Uterus (tissue), 4 donors: ENCODE measurements around the gene RPL19. TPM values are rescaled to one million over a fixed set of nuclear protein-coding genes. Genes with fewer than 3 reads are reported as not detected.

Experiments used
- DNase-seq, 2 donors: peaks; one replicate each; pipeline ENCODE4 v3.0.0-alpha.2; 2019 to 2020
- H3K27ac ChIP-seq, 2 donors: fragments of 200-600 bp; sonication (generic); 1 replicate in 1 of 2; 2 replicates in 1 of 2; pipeline ENCODE4 v1.5.1; 2016 to 2018
- H3K27me3 ChIP-seq, 2 donors: fragments of 200-600 bp; sonication (generic); one replicate each; pipeline ENCODE4 v1.5.1; 2018 to 2019; ENCODE audit warnings: control low read depth in 1 of 2
- H3K36me3 ChIP-seq, 2 donors: fragments of 200-600 bp; sonication (generic); one replicate each; pipeline ENCODE4 v1.5.1; 2019; ENCODE audit warnings: control low read depth in 1 of 2
- H3K4me1 ChIP-seq, 2 donors: fragments of 200-600 bp; sonication (generic); one replicate each; pipeline ENCODE4 v1.5.1; 2018 to 2019; ENCODE audit warnings: control low read depth in 1 of 2
- H3K4me3 ChIP-seq, 2 donors: fragments of 200-600 bp; sonication (generic); 1 replicate in 1 of 2; 2 replicates in 1 of 2; pipeline ENCODE4 v1.5.1; 2018 to 2019; ENCODE audit warnings: mild to moderate bottlenecking in 1 of 2
- H3K9me3 ChIP-seq, 2 donors: fragments of 200-600 bp; sonication (generic); one replicate each; pipeline ENCODE4 v1.5.1; 2019; ENCODE audit warnings: control low read depth in 1 of 2
- POLR2A ChIP-seq, 2 donors: fragments of 450-650 bp; IDR thresholded peaks; one replicate each; pipeline ENCODE4 v1.6.1; 2016; ENCODE audit warnings: antibody characterized with exemption in 2 of 2, mild to moderate bottlenecking in 1 of 2, moderate library complexity in 1 of 2
- intact Hi-C: fragments of 100-400 bp; cut with DNase I; formaldehyde crosslinking; loops from one replicate; pipeline ENCODE4 v1.15.1; 2023; ENCODE audit warnings: low total_unique reads
- total RNA-seq, 4 donors: library from RNA; depleted of rRNA in 3 of 4; stranded (reverse); fragments of >200 nt in 3 of 4; gene quantifications; one replicate each; pipeline versions ENCODE4 v1.1.0 to v1.2.4, GENCODE V29; 2014 to 2023
- TF ChIP-seq, protein P1 (sequence below), 4 experiments: fragments of 200-600 bp in 2 of 4; fragments of 450-650 bp in 2 of 4; sonication (generic) in 2 of 4; IDR thresholded peaks; one replicate each; pipeline ENCODE4 v1.5.1; 2016 to 2019; ENCODE audit warnings: antibody characterized with exemption in 4 of 4, mild to moderate bottlenecking in 2 of 4, moderate library complexity in 1 of 4
- donor health status: DM: yes; HTN: yes; CAD: no.

The RPL19 gene
- total RNA-seq, 4 donors from 2014 or later, result 1,469 to 5,936 (median 3,528) TPM

DNA sequence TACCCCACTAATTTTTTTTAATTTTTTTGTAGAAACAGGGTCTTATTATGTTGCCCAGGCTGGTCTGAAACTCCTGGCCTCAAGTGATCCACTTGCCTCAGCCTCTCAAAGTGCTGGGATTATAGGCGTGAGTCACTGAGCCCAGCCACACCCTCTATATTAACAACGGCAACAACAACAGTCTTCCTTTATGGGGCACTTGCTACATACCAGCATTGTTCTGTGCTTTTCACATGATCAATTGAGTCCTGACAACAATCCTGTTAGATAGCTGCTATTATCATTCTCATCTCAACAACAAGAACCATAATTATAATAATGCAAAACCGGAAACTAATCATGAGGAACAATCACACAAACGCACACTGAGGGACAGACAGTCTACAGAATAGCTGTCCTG is 21.5 kb upstream of the RPL19 start:
- no peaks in the 10 kb centered on the region for H3K36me3 ChIP-seq
- intact Hi-C loops, result no loop called here
- no peak overlapping the region for H3K27ac ChIP-seq

DNA sequence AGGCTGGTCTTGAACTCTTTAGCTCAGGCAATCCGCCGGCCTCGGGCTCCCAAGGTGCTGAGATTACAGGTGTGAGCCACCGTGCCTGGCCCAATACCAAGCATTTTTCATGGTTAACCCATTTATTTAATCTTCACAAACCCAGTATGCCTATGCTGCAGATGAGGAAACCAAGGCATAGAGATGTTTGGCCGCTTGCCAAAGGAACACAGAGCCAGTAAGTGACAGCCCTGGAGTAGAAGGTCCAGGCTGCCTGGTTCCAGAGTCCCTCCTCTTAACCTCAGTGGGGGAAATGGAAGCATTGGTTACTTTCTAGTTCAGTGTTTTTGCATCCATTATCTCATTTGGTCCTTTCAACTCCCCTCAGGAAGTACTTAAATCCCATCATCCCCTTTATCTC is 18.8 kb upstream of the RPL19 start:
- no peaks in the 10 kb centered on the region for H3K9me3 ChIP-seq
- H3K27ac ChIP-seq, result no peak overlapping the region
- no peak for DNase-seq
- no peaks in the 10 kb centered on the region for H3K36me3 ChIP-seq
- H3K27me3 ChIP-seq, result no peaks in the 10 kb centered on the region
- no peak overlapping the region for H3K4me3 ChIP-seq
- intact Hi-C loops, result no loop called here
- H3K4me1 ChIP-seq, result no peaks in the 10 kb centered on the region
- TF ChIP-seq POLR2A (IDR thresholded peaks at IDR 0.05), result no peak
- TF ChIP-seq, protein P1, sequence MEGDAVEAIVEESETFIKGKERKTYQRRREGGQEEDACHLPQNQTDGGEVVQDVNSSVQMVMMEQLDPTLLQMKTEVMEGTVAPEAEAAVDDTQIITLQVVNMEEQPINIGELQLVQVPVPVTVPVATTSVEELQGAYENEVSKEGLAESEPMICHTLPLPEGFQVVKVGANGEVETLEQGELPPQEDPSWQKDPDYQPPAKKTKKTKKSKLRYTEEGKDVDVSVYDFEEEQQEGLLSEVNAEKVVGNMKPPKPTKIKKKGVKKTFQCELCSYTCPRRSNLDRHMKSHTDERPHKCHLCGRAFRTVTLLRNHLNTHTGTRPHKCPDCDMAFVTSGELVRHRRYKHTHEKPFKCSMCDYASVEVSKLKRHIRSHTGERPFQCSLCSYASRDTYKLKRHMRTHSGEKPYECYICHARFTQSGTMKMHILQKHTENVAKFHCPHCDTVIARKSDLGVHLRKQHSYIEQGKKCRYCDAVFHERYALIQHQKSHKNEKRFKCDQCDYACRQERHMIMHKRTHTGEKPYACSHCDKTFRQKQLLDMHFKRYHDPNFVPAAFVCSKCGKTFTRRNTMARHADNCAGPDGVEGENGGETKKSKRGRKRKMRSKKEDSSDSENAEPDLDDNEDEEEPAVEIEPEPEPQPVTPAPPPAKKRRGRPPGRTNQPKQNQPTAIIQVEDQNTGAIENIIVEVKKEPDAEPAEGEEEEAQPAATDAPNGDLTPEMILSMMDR (IDR thresholded peaks at IDR 0.05), result no peak

More for the DNA sequence above, 21.5 kb upstream of the RPL19 start:
- Histone ChIP-seq H3K4me3 (no peak overlapping the region), H3K9me3 (no peaks in the 10 kb centered on the region), H3K4me1 (no peaks in the 10 kb centered on the region), H3K27me3 (no peaks in the 10 kb centered on the region)
- no peak for TF ChIP-seq POLR2A (IDR thresholded peaks at IDR 0.05)
- TF ChIP-seq, protein P1 (IDR thresholded peaks at IDR 0.05), result no peak
- no peak for DNase-seq

DNA sequence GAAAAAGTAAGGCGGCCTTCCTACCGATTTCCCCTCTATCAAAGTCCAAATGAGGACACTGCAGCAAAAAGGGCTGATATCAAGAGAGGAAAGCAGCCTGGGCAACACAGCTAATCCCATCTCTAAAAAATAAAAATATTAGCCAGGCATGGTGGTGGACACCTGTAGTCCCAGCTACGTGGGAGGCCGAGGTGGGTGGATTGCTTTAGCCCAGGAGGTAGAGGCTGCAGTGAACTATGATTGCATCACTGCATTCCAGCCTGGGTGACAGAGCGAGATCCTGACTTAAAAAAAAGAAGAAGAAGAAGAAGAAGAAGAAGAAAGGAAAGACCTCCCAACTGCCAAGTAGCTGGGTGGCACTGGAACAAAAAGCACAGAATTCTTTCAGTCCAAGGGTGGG is 17.0 kb upstream of the RPL19 start:
- intact Hi-C loops, result no loop called here
- no peaks in the 10 kb centered on the region for H3K36me3 ChIP-seq
- H3K27ac ChIP-seq, result no peak overlapping the region
- TF ChIP-seq, protein P1 (IDR thresholded peaks at IDR 0.05), result no peak
- TF ChIP-seq POLR2A (IDR thresholded peaks at IDR 0.05), result no peak
- H3K4me3 ChIP-seq, result no peak overlapping the region
- no peaks in the 10 kb centered on the region for H3K27me3 ChIP-seq
- H3K4me1 ChIP-seq, result no peaks in the 10 kb centered on the region
- no peak for DNase-seq
- H3K9me3 ChIP-seq, result no peaks in the 10 kb centered on the region

DNA sequence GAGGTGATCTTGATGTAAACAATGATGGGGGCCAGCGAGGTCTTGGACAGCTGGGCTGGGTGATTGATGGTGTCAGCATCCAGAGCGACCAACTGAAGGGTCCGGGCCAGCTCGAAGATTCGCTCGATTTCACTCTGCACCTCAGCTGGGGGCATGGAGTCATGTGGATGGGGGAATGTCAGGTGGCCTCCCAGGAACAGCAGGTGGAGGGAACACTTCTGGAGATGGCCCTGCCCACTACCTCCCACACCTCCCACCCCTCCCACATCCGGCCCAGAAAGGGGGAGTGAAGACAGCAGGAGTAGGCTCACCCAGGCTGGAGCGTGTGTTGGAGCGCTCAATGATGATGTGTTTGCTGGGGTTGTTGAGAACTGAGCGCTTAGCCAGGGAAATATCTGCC is 16.4 kb upstream of the RPL19 start:
- H3K27me3 ChIP-seq, result no peaks in the 10 kb centered on the region
- DNase-seq, result no peak
- TF ChIP-seq, protein P1 (IDR thresholded peaks at IDR 0.05), result no peak
- no peak for TF ChIP-seq POLR2A (IDR thresholded peaks at IDR 0.05)
- no peaks in the 10 kb centered on the region for H3K9me3 ChIP-seq
- intact Hi-C loops, result no loop called here
- H3K27ac ChIP-seq, result no peak overlapping the region
- H3K4me1 ChIP-seq, result no peaks in the 10 kb centered on the region
- H3K4me3 ChIP-seq, result no peak overlapping the region
- no peaks in the 10 kb centered on the region for H3K36me3 ChIP-seq

DNA sequence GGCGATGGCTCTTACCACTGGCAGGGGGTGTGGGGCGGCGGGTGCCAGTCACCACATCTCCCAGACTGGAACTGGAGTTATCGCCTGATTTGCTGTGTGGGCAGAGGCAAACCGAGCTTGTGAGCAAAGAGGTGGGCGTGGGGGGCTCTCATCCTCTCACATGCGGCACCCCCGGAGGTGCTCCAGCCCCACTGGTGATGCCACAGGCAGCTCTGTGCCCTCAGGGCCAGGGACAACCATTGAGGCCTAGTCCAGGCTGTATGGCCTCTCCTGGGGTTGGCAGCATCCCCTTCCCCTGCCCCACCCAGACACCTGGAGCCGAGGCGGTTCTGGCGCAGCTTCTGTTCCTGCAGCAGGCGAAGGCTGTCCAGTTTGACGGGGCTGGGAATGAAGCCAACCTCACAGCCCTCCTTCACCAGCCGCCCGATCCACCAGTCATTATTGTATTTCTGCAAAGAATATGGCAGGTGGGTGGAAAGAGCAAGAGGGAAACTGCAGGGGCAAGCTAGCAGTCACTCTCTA is 13.5 kb upstream of the RPL19 start:
- TF ChIP-seq, protein P1 (IDR thresholded peaks at IDR 0.05), result no peak
- TF ChIP-seq POLR2A (IDR thresholded peaks at IDR 0.05), result no peak
- Histone ChIP-seq H3K4me3 (no peak overlapping the region), H3K4me1 (no peaks in the 10 kb centered on the region), H3K27ac (no peak overlapping the region), H3K36me3 (no peaks in the 10 kb centered on the region), H3K27me3 (no peaks in the 10 kb centered on the region), H3K9me3 (no peaks in the 10 kb centered on the region)
- intact Hi-C loops, result no loop called here
- no peak for DNase-seq
